Stimulated activated CD8-positive, alpha-beta memory T cell treated with anti-CD3 and anti-CD28 coated beads, Interleukin-2, amount 100 ng/mL, for 1 hour (primary cell): ENCODE results near the gene MED12.

Source experiments
- DNase-seq, 2 donors: peaks; one replicate each; pipeline ENCODE4 v3.0.0-alpha.2; 2020; ENCODE audit warnings: low read depth in 2 of 2

The MED12 gene

DNA sequence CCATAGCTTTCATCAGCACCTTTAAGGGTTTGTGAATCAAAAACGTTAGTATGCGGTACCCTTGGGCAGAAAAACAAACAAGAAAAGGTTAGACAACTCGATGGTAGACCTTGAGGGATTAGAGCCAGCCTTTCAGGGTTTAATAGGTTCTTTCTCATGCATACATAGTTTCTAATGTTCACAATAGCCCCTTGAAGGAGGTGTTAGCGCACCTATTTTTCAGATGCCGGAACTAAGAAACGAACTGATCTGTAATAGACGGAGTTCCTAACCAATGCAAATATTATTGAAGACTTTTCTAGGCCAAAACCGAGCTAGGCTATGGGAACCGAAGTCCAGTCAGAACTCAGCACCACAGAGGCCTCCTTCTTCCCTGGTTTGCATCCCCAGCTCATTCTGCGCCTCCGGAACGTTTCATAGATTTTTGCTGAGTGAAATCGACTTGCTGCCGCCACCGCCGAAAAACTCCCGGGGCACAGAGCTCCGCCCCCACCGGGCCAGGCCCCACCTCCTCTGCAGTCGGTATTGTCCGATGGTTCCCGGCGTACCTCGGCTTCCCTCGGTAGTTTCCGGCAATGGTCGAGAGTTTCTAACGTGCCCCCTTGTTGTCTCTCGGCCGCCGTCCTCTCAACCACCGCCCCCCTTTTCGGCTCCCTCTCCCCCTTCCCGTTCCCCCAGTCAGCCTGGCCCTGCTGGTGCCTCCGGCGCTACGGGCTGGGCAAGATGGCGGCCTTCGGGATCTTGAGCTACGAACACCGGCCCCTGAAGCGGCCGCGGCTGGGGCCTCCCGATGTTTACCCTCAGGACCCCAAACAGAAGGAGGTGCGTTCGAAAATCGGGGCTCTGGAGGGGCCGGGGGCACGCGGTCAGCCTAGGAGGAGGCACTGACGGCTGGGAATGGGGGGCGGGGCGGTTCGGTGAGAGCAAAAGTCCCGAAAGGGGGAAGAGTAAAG is at the start of gene MED12:
Gene MED12, plus strand, starts transcription at position 565 of the 953 bp plus-strand sequence. Its CDS starts 159 bp downstream, at position 724.
- DNase-seq = peak; percentile 59 to 72

DNA sequence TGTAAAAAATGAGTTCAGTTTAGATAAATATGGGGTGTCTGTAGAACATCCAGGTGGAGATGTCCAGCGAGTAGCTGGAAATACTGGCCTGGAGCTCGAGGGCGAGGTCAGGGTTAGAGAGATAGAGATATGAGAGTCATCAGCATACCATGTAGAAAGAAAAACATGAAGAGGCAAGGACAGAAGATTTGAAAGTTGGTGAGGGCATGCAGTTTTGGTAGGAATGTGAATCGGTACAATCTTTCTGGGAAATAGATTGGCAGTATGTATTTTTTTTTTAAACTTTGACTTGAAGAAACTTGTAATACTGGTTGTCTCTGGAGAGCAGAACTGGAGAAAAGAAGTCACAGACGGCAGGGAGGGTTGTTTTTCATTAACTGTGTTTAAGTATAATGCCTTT is 47.9 kb upstream of the MED12 start:
- DNase-seq = no peak

DNA sequence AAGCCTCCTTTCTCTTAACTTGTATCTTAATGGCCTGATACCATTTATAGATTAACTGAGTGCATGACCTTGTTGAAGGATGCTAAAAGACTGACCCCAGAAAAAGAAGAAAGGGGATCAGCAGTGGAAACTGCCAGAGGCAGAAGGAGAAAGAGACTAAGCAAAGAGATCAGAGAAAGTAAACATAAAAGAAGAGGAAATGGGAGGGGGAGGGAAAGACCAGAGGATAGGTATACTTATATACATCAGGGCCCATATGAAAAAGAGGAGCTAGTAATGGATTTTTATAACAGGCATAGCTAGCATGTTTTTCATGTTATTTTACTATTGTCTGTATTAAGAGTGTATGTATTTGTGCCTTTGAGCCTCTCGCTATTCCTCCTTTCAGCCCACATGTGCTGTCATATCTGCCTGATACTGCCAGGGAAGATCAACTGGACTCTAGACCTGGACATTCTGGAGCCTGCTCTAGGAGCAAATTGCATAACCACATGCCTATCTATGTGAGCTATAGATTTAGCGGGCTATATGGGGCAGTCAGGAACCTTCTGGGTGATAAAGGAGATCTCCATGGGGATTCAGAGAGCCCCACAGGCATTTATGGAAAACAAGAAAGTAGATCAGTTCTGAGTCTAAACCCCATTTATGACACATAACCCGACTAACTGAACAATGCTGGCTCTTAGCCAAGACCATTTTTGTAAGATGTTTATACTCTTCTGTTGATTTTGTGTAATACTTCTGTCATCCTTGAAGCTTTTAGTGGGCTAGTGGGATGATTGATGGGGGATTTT is 36.9 kb upstream of the MED12 start:
- DNase-seq = no peak

DNA sequence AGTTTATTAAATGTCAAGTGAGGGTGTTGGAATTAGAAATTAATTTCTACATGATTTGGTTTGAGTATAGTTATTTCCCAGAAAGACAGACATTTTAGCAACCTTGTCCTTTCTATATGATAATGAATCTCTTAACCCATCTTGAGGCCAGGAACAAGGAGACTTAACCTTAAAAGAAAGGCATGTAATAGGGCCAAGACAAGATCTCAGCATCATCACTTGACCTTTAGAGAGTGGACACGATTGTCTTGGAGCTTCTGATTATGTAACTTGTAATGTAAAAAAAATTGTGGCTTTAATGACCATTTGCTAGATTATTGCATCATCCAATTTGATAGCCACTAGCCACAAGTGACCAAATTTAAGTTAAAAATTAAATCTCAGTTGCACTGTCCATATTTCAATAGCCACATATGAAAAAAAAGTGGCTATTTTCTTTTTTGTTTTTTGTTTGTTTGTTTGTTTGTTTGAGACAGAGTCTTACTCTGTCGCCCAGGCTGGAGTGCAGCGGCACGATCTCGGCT is 36.2 kb upstream of the MED12 start:
- DNase-seq = no peak

DNA sequence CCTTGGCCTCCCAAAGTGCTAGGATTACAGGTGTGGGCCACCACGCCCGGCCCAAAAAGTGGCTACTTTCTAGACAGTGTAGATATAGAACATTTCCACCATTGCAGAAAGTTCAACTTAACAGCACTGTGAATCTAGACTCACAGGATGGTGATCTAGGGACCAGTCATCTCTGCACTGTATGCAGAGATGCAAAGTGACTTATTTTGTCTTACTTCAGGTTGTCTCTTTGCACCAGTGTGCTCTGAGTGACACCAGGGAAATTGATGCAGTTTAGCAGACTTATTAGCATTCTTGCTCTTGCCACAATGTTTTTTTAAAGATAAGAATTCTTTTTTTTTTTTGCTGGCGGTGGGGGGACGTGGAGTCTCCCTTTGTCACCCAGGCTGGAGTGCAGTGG is 35.6 kb upstream of the MED12 start:
- no peak for DNase-seq

DNA sequence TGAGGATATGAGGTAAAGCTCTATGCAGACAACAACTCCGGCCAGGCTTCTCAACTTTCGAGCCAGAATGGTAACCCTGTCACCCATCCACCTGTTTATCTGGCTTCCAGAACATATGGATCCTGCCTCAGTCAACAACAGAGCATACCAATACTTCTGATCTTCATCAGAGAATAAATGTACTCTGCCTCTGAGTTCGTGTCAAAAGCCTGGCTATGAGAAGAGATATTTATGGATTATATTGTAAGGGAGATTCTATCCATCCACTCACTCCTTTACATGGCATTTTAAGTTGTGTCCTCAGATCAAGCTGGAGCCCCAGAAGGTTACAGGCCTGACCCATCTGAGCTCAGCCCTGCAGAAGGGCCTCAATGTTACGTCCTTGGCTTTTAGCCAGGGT is 32.5 kb upstream of the MED12 start:
- no peak for DNase-seq

DNA sequence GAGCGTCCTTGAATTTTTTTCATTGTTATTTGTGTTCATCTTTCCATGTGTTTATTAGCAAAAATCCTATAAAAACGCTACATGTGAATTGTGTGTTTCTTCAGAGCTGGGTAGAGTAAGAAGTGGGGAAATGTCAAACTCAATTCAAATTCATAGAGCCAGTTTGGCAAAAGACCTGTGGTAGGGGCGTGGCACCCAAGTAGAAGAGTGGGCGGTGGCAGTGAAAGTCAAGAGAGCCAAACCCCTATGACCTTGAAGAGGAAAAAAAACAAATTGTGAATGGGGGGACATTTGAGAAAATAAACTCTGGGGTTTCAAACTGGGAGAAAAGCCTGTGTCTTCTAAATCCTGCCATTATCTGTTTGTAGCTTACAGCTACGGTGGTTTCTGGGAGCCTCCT is 27.1 kb upstream of the MED12 start:
- no peak for DNase-seq

DNA sequence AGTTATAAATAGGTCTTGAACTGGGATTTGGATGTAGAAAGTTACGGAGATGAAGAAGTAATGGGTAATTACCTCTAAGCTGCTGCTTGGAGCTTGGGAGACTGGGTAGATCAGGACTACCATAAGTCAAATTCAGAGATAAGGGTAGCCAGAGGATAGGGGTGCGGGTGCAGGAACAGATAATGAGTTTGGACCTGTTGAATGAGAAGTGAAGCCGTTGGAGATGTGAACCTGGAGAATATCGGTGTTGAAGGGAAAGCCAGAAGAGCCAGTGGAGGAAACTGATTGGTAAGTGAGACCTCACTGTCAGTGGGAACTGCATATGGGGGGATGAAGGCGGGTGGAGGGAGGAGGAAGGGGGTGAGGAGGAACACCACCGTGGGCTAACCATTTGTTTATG is 23.4 kb upstream of the MED12 start:
- no peak for DNase-seq

DNA sequence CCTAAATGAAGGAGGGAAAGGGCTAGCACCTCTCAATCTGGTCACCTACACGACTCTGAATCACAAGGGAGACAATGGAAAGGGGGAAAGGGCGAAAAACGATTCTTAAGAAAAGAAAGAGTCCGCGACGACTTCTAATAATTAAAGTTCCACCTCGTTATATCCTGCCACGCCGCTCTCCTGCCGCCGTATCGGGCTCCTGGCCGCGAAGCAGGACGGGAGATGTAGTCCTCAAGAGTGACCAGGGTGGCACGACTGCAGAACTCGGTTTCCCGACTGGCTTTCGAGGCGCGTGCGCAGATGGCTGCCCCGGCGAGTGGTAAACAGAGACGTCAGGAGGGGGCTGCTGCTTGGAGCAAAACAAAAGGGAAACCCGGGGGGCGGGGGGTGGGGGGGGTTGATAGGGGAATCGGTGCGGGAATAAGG is 22.8 kb upstream of the MED12 start, which contains the start of gene FOXO4:
Gene FOXO4, plus strand, starts transcription at position 297 of the 426 bp plus-strand sequence. CDS start 678 bp downstream, outside the sequence.
- peak; percentile 69 to 77 for DNase-seq

DNA sequence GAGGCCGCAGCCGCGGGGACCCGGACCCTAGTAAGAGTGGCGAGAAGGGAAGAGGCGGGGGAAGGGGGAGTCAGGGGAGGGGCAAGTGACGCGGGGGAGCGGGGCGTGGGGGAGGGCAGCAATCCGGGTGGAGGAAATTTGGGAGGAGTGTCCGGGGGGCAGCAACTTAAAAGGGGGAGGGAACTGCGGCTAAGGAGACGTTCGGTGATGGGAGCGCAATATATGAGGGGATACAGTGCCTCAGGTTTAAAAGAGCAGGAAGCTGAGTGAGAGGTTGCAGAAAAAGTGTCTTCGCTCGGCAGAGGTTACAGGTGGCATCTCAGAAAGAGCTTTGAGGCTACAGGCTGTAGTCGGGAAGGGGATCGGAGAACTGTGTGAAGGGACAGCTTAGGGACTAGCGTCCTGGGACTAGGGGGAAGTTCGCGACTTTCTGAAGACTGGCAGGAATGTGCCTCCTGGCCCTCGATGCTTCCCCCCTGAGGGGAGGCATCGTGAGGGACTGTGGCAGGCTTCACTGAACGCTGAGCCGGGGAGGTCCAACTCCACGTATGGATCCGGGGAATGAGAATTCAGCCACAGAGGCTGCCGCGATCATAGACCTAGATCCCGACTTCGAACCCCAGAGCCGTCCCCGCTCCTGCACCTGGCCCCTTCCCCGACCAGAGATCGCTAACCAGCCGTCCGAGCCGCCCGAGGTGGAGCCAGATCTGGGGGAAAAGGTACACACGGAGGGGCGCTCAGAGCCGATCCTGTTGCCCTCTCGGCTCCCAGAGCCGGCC is 22.2 kb upstream of the MED12 start:
- DNase-seq = no peak

DNA sequence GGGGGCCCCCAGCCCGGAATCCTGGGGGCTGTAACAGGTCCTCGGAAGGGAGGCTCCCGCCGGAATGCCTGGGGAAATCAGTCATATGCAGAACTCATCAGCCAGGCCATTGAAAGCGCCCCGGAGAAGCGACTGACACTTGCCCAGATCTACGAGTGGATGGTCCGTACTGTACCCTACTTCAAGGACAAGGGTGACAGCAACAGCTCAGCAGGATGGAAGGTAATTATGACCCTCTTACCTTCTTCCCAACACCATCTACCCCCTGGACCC is 21.7 kb upstream of the MED12 start:
- DNase-seq = no peak

DNA sequence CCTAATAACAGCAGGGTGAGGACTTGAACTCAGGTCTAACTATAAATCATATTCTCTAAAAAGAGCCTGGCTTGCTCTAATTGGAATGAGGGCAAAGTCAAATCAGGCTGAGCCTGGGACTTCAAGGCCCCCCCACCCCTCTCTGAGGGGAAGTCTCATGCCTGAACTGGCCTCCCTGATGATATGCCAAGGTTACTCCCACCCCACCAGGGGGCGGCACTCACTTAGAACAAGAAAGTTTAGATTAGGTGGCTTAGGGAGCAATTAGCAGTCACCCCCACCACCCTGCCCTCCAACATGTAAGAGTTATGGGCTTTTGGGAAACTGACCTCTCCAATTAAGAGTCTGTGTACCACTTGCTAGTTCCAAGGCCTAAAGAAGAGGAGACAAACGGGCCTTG is 20.1 kb upstream of the MED12 start:
- DNase-seq = peak; percentile 48 to 68

DNA sequence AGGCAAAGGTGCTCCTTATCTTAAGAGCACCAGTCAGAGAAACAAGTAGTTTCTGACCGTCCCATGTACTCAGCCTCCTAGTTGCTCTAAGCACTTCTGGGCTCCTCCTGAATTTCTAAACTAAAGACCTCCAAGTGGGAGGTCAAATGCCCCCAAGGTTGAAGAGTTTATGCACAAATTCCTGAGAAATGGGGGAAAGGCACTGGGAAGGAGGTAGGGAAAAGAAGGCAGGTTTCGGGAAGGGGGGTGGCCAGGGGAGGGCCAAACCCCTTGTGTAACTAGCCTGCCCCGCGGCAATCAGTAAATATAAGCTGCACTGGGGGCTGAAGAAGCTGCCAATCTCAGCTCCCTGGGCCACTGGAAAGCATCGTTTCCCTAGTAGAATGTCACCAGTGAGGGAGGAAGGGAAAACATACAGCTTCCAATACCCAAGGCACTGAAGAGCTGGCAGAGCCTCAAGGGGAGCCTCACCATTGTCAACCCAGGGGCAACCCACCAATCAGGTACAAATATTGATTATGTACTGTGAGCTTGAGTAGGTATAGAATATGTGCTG is 19.4 kb upstream of the MED12 start:
- DNase-seq = no peak

DNA sequence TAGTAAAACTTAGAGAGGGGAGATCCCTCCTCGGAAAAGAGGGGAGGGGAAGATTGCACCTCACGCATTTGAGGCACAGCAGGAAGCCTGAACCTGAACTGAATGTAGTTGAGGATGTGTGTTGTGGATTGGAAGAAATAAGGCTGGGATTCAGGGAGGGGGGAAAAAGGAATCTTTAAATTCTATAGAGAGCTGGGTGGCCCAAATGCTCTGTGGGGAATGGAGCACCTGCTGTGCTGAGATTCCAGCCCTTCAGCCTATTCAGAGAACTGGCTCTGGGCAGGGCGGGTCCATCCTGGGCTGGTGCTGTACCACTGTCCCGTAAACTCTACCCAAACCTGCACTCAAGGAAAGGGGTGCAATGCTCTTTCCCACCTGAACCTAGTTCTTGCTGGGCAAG is 18.7 kb upstream of the MED12 start:
- DNase-seq = no peak

DNA sequence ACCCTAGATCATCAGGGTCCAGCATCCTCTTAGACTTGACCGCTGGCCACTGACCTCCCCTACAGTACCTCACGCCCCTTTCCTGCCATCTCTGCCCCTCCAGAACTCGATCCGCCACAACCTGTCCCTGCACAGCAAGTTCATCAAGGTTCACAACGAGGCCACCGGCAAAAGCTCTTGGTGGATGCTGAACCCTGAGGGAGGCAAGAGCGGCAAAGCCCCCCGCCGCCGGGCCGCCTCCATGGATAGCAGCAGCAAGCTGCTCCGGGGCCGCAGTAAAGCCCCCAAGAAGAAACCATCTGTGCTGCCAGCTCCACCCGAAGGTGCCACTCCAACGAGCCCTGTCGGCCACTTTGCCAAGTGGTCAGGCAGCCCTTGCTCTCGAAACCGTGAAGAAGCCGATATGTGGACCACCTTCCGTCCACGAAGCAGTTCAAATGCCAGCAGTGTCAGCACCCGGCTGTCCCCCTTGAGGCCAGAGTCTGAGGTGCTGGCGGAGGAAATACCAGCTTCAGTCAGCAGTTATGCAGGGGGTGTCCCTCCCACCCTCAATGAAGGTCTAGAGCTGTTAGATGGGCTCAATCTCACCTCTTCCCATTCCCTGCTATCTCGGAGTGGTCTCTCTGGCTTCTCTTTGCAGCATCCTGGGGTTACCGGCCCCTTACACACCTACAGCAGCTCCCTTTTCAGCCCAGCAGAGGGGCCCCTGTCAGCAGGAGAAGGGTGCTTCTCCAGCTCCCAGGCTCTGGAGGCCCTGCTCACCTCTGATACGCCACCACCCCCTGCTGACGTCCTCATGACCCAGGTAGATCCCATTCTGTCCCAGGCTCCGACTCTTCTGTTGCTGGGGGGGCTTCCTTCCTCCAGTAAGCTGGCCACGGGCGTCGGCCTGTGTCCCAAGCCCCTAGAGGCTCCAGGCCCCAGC is 17.6 kb upstream of the MED12 start:
- no peak for DNase-seq

DNA sequence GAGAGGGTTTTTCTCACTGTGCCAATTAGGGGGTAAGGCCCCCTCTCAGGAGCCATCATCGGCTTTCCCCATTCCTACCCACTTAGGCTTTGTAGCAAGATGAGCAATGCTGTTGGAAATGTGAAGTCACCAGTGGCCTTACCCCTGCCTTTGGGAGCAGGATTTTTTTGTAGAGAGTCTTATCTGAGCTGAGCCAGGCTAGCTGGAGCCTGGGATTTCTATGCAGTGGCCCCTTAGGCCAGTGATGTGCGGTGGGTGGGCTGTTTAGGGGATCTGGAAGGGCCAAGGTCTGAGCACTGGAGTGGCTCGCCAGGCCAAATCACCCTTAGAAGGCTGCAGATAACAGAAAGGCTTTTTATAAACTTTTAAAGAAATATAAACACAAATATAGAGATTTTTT is 16.1 kb upstream of the MED12 start:
- DNase-seq = no peak

DNA sequence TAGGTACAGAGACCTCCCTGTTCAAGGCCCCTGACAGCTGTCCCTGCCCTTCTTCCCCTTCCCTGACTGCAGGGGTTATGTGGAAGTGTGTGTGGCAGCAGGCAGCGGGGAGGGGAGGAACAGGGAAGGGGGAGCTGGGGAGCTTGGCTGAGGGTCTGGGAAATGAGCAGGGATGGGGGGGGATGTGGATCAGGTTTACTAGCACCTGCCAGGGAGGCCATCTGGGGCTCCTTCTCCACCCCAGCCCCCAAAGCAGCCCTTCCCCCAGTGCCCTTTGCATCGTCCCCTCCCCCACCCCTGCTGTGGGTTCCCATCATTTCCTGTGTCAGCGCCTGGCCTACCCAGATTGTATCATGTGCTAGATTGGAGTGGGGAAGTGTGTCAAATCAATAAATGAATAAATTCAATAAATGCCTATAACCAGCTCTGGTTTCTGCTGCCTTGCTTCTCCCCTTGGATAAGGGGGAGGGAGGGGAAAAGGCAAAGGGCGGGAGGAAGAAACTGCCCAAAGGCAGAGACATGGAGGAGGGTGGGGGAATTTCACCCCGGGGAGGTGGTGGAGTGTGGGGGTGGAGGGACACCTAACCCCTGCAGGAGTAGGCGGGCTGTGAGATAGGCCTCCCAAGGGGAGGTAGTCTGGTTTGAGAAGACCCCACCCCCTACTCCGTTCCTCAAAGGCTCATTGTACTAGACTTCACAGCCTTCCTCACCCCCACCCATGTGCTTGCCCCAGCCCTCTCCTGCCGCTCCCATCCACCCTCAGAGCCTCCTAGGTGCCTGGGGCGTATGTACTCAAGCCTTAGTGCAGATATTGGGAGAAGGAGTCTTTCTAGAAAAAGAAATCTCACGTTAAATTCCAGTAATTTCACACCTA is 15.0 kb upstream of the MED12 start:
- DNase-seq = no peak

DNA sequence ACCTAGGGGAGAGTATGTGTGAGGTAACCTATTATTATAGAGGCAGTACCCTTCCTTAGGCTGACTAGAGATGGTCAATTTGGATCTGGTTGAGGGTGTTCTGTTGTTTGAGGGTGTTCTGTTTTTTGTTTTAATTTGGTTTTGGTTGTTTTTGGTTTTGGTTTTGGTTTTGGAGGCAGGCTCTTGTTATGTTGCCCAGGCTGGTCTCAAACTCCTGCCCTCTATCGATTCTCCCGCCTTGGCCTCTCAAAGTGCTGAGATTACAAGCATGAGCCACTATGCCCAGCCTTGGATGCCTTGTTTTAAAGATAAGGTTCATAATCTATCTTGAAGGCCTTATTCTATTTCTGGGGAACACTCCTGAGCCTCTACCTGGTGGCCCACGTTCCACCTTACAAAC is 12.8 kb upstream of the MED12 start:
- DNase-seq = no peak

DNA sequence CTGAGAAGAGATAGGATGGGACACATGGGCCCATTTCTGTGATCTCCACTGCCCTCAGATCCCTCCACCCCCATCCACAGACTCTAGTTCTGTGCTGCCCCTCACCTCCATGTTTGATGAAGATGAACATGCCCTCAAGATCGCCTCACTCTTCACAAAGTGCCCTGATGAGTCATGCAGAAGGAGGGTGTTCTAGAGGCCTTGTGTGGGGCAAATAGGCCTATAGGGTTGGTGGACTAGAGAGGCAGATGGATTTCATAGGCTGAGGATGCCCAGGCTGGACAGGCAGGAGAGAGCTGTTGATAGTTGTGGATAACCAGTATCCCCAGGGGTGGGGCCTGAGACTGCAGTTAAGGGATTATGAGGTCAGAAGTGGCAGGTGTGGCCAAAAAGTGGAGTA is 12.0 kb upstream of the MED12 start, which contains the start of gene CXorf65:
Gene CXorf65, minus strand, starts transcription at position 314 of the 400 bp plus-strand sequence. Its CDS starts 184 bp downstream, at position 130.
- DNase-seq = no peak
